H9 (cell line): ENCODE data around the gene XK. TPM values are rescaled to one million over a fixed set of nuclear protein-coding genes. Genes with fewer than 3 reads are reported as not detected.
"Not testable (repeated sequence)": the region's sequence is repeated elsewhere in the genome, so short reads cannot be mapped to it uniquely, and the experiment has no call there.

Source experiments
- DNase-seq: peaks from one replicate; pipeline ENCODE4 v3.0.0-alpha.2; 2017
- H2AFZ ChIP-seq: one replicate; pipeline ENCODE4 v1.6.1; 2013; ENCODE audit warnings: mild to moderate bottlenecking, low read length, control low read depth, moderate library complexity
- H2AK5ac ChIP-seq: 2 replicates; pipeline ENCODE4 v1.6.1; 2013; ENCODE audit warnings: low read length, control low read depth, mixed read lengths; ENCODE audit not compliant: insufficient read length
- H2BK120ac ChIP-seq: one replicate; pipeline ENCODE4 v1.6.1; 2013; ENCODE audit warnings: low read depth, mild to moderate bottlenecking, low read length, control low read depth, inconsistent platforms; ENCODE audit not compliant: poor library complexity, severe bottlenecking
- H2BK12ac ChIP-seq: 2 replicates; pipeline ENCODE4 v1.6.1; 2013; ENCODE audit warnings: low read length, control low read depth, mixed read lengths, low read depth; ENCODE audit not compliant: insufficient read length
- H2BK15ac ChIP-seq: 2 replicates; pipeline ENCODE4 v1.6.1; 2013; ENCODE audit warnings: low read depth, low read length, control low read depth
- H2BK20ac ChIP-seq: one replicate; pipeline ENCODE4 v1.6.1; 2013; ENCODE audit warnings: low read depth, mild to moderate bottlenecking, low read length, control low read depth, inconsistent platforms; ENCODE audit not compliant: poor library complexity, severe bottlenecking
- H2BK5ac ChIP-seq: 2 replicates; pipeline ENCODE4 v1.6.1; 2013; ENCODE audit warnings: low read length, control low read depth, mixed read lengths; ENCODE audit not compliant: insufficient read length
- H3K14ac ChIP-seq: 2 replicates; pipeline ENCODE4 v1.6.1; 2013; ENCODE audit warnings: low read length, control low read depth; ENCODE audit not compliant: insufficient read depth
- H3K18ac ChIP-seq: 2 replicates; pipeline ENCODE4 v1.6.1; 2013; ENCODE audit warnings: low read depth, mild to moderate bottlenecking, mixed read lengths, low read length, control low read depth; ENCODE audit not compliant: insufficient read length
- H3K23ac ChIP-seq: 2 replicates; pipeline ENCODE4 v1.6.1; 2013; ENCODE audit warnings: low read length, control low read depth, mixed read lengths, low read depth; ENCODE audit not compliant: insufficient read length
- H3K23me2 ChIP-seq: 2 replicates; pipeline ENCODE4 v1.6.1; 2013; ENCODE audit warnings: low read depth, mild to moderate bottlenecking, mixed read lengths, low read length, control low read depth; ENCODE audit not compliant: insufficient read length, poor library complexity, severe bottlenecking
- H3K27ac ChIP-seq: 2 replicates; pipeline ENCODE4 v1.5.1; 2013; ENCODE audit warnings: low read length, control low read depth, mixed read lengths, low read depth; ENCODE audit not compliant: insufficient read length
- H3K27me3 ChIP-seq: 2 replicates; pipeline ENCODE4 v1.6.1; 2013; ENCODE audit warnings: low read length, control low read depth, inconsistent platforms; ENCODE audit not compliant: insufficient read depth
- H3K4ac ChIP-seq: 2 replicates; pipeline ENCODE4 v1.6.1; 2013; ENCODE audit warnings: low read depth, mild to moderate bottlenecking, control low read depth, inconsistent platforms, low read length, moderate library complexity
- H3K4me1 ChIP-seq: 2 replicates; pipeline ENCODE4 v1.6.1; 2013; ENCODE audit warnings: low read length, control low read depth, inconsistent platforms; ENCODE audit not compliant: insufficient read depth
- H3K4me2 ChIP-seq: 2 replicates; pipeline ENCODE4 v1.6.1; 2013; ENCODE audit warnings: low read length, control low read depth, mixed read lengths; ENCODE audit not compliant: insufficient read length, insufficient read depth
- H3K56ac ChIP-seq: 2 replicates; pipeline ENCODE4 v1.6.1; 2013; ENCODE audit warnings: low read depth, mild to moderate bottlenecking, mixed read lengths, low read length, control low read depth; ENCODE audit not compliant: insufficient read length
- H3K79me1 ChIP-seq: 2 replicates; pipeline ENCODE4 v1.6.1; 2013; ENCODE audit warnings: low read depth, mild to moderate bottlenecking, moderate library complexity, low read length, control low read depth, inconsistent platforms; ENCODE audit not compliant: insufficient read depth, poor library complexity, severe bottlenecking
- H3K79me2 ChIP-seq: 2 replicates; pipeline ENCODE4 v1.6.1; 2013; ENCODE audit warnings: low read length, control low read depth, inconsistent platforms; ENCODE audit not compliant: insufficient read depth
- H3K9ac ChIP-seq: 2 replicates; pipeline ENCODE4 v1.6.1; 2013; ENCODE audit warnings: low read length, control low read depth, mixed read lengths; ENCODE audit not compliant: insufficient read length; ENCODE audit errors: extremely low read depth
- H3K9me3 ChIP-seq: one replicate; pipeline ENCODE4 v1.6.1; 2013; ENCODE audit warnings: low read depth, low read length, inconsistent platforms; ENCODE audit not compliant: control insufficient read depth
- H3T11ph ChIP-seq: one replicate; pipeline ENCODE4 v1.6.1; 2013; ENCODE audit warnings: mild to moderate bottlenecking, low read length, control low read depth, inconsistent platforms
- H4K20me1 ChIP-seq: one replicate; pipeline ENCODE4 v1.6.1; 2013; ENCODE audit not compliant: control insufficient read depth, insufficient read length, insufficient read depth
- H4K5ac ChIP-seq: 2 replicates; pipeline ENCODE4 v1.6.1; 2013; ENCODE audit warnings: low read depth, mild to moderate bottlenecking, mixed read lengths, low read length, control low read depth; ENCODE audit not compliant: insufficient read length
- H4K8ac ChIP-seq: replicated peaks from 2 replicates; pipeline ENCODE4 v1.6.1; 2013; ENCODE audit warnings: low read length, control low read depth, mixed read lengths, low read depth; ENCODE audit not compliant: insufficient read length
- H4K91ac ChIP-seq: 2 replicates; pipeline ENCODE4 v1.6.1; 2013; ENCODE audit warnings: low read depth, mild to moderate bottlenecking, moderate library complexity, mixed read lengths, low read length, control low read depth; ENCODE audit not compliant: insufficient read length
- H3K27ac Mint-ChIP-seq, 3 experiments: 2 replicates in 2 of 3; 3 replicates in 1 of 3; pipeline ENCODE4 v1.8.0; 2020 to 2021; ENCODE audit warnings: mixed read lengths in 3 of 3, mild to moderate bottlenecking in 1 of 3, moderate library complexity in 1 of 3
- H3K27me3 Mint-ChIP-seq: 2 replicates; pipeline ENCODE4 v1.8.0; 2021; ENCODE audit warnings: low read depth, mild to moderate bottlenecking, moderate library complexity, mixed read lengths
- H3K36me3 Mint-ChIP-seq, 3 experiments: 2 replicates in 2 of 3; 3 replicates in 1 of 3; pipeline ENCODE4 v1.8.0; 2020 to 2021; ENCODE audit warnings: low read depth in 3 of 3, mixed read lengths in 3 of 3; ENCODE audit not compliant: insufficient read depth in 1 of 3
- H3K4me1 Mint-ChIP-seq, 2 experiments: 2 replicates each; pipeline ENCODE4 v1.8.0; 2020; ENCODE audit warnings: mixed read lengths in 2 of 2
- H3K4me3 Mint-ChIP-seq, 2 experiments: 2 replicates in 1 of 2; 3 replicates in 1 of 2; pipeline ENCODE4 v1.8.0; 2020 to 2021; ENCODE audit warnings: mild to moderate bottlenecking in 2 of 2, mixed read lengths in 2 of 2, moderate library complexity in 1 of 2
- H3K9me3 Mint-ChIP-seq, 2 experiments: 2 replicates in 1 of 2; 3 replicates in 1 of 2; pipeline ENCODE4 v1.8.0; 2020; ENCODE audit warnings: mild to moderate bottlenecking in 2 of 2, mixed read lengths in 2 of 2, moderate library complexity in 1 of 2
- CTCF ChIP-seq: fragments of 200-600 bp; sonication (generic); conservative IDR thresholded peaks from 3 replicates; pipeline ENCODE4 v1.8.0; 2021; ENCODE audit warnings: antibody characterized with exemption, mild to moderate bottlenecking
- WGBS: extraction: QIAGEN DNeasy Blood & Tissue Kit; methylation state at CpG from one replicate; pipeline ENCODE4 v1.1.7; 2013; ENCODE audit warnings: missing lambda C conversion rate, low lambda C conversion rate, mixed read lengths; ENCODE audit not compliant: insufficient read length; ENCODE audit errors: extremely low coverage; 5-methylcytosine and 5-hydroxymethylcytosine counted together
- total RNA-seq: library from RNA; stranded (reverse); gene quantifications from 2 replicates; pipeline ENCODE4 v1.2.1, GENCODE V29; 2021

XK gene
- total RNA-seq, 1 experiment from 2014 or later = 0.85 TPM

- no peak overlapping the region for H4K8ac ChIP-seq
- no peak overlapping the region for H3T11ph ChIP-seq
- no peaks in the 10 kb centered on the region for H3K4me1 ChIP-seq
- no peak overlapping the region for H4K5ac ChIP-seq
- no peaks in the 10 kb centered on the region for H4K20me1 ChIP-seq
- no peak overlapping the region for H2BK5ac ChIP-seq
- no peaks in the 10 kb centered on the region for H3K23me2 ChIP-seq
- no peak overlapping the region for H3K56ac ChIP-seq
- no peak overlapping the region for H3K9ac ChIP-seq
- H3K23ac ChIP-seq = no peak overlapping the region
- no peak overlapping the region for H3K27ac ChIP-seq
- no peak for DNase-seq
- no peak overlapping the region for H3K4me3 Mint-ChIP-seq
- no peaks in the 10 kb centered on the region for H3K27me3 Mint-ChIP-seq
- H3K79me2 ChIP-seq = no peaks in the 10 kb centered on the region
- H3K4me1 Mint-ChIP-seq = peaks cover 0 to 7% of the 10 kb centered on the region in 2 experiments; a peak in 2 of 4 replicates
- H3K36me3 Mint-ChIP-seq = peaks cover 0 to 5% (median 2%) of the 10 kb centered on the region in 3 experiments; a peak in 2 of 7 replicates
- H2BK15ac ChIP-seq = no peak overlapping the region
- no peak overlapping the region for H3K14ac ChIP-seq
- H3K9me3 ChIP-seq = no peaks in the 10 kb centered on the region
- no peak overlapping the region for H4K91ac ChIP-seq
- H3K4ac ChIP-seq = no peak overlapping the region
- no peak overlapping the region for H2BK12ac ChIP-seq
- H2AFZ ChIP-seq = no peak overlapping the region
- H3K27ac Mint-ChIP-seq = no peak overlapping the region
- H3K9me3 Mint-ChIP-seq = peaks cover 55 to 59% of the 10 kb centered on the region in 2 experiments
- no peaks in the 10 kb centered on the region for H3K27me3 ChIP-seq
- H3K4me2 ChIP-seq = no peak overlapping the region
- H2BK20ac ChIP-seq = no peak overlapping the region
- H3K18ac ChIP-seq = no peak overlapping the region
- H2BK120ac ChIP-seq = no peak overlapping the region
- no peak overlapping the region for H2AK5ac ChIP-seq
- peak; percentile 42 for TF ChIP-seq CTCF
- no peaks in the 10 kb centered on the region for H3K79me1 ChIP-seq
Observed at GRCh38 chrX:37646254-37646653, 39.3 kb upstream of the XK start.

- H3K4me3 Mint-ChIP-seq, H3K23ac ChIP-seq, H2AK5ac ChIP-seq, H2BK120ac ChIP-seq, H3K9ac ChIP-seq, DNase-seq, H3K4ac ChIP-seq, H2BK15ac ChIP-seq, H3K18ac ChIP-seq, H3K4me2 ChIP-seq, H2BK12ac ChIP-seq, H3K9me3 ChIP-seq, H2AFZ ChIP-seq, H3K27ac ChIP-seq, H3K36me3 Mint-ChIP-seq, H3K27me3 Mint-ChIP-seq, H3K23me2 ChIP-seq, H3K14ac ChIP-seq, H3K79me2 ChIP-seq, H4K20me1 ChIP-seq, H2BK20ac ChIP-seq, H3K27me3 ChIP-seq, H4K91ac ChIP-seq, H3K56ac ChIP-seq, H4K5ac ChIP-seq, H3K4me1 ChIP-seq, H4K8ac ChIP-seq, H3K79me1 ChIP-seq, H3T11ph ChIP-seq, H2BK5ac ChIP-seq, H3K27ac Mint-ChIP-seq: not testable (repeated sequence)
- Mint-ChIP-seq H3K4me1 (peaks cover 7 to 13% of the 10 kb centered on the region in 2 experiments; a peak in 3 of 4 replicates), H3K9me3 (peaks cover 57 to 72% of the 10 kb centered on the region in 2 experiments)
- no CpG with 5 or more reads among the region's 2 CpGs for WGBS
Observed at GRCh38 chrX:37650879-37651278, 34.7 kb upstream of the XK start.
